SK-N-SH (cell line): Measurements from ENCODE around the gene BMP2K. TPM values are rescaled to one million over a fixed set of nuclear protein-coding genes. Genes with fewer than 3 reads are reported as not detected.

Source experiments
- CTCF ChIA-PET: fragments of 300-600, 350-600 bp; formaldehyde crosslinking; extraction: SDS; loops from one replicate; lab custom pipeline; 2021; lab: Yijun Ruan, JAX
- POLR2A ChIA-PET: fragments of 350-600 bp; sonication (Branson Sonifier 250); formaldehyde crosslinking; extraction: SDS; loops from one replicate; lab custom pipeline; 2020; ENCODE audit warnings: antibody characterized with exemption, inconsistent platforms; lab: Yijun Ruan, JAX
- DNase-seq: peaks from one replicate; pipeline ENCODE4 v3.0.0; 2012
- H2AFZ ChIP-seq: fragments of 200-600 bp; sonication (generic); 2 replicates; pipeline ENCODE4 v1.8.1; 2016; ENCODE audit warnings: antibody characterized with exemption, mild to moderate bottlenecking, low read depth
- H3F3A ChIP-seq: fragments of 200-600 bp; sonication (generic); replicated peaks from 2 replicates; pipeline ENCODE3; 2016; ENCODE audit warnings: antibody characterized with exemption, mild to moderate bottlenecking; ENCODE audit not compliant: insufficient read depth
- H3K27ac ChIP-seq, 2 experiments: fragments of 200-500 bp in 1 of 2; fragments of 200-600 bp in 1 of 2; sonication (Bioruptor generic) in 1 of 2; sonication (generic), shearing (Covaris generic) in 1 of 2; 2 replicates each; pipeline versions ENCODE4 v1.5.1 to v1.6.1; 2014 to 2016; ENCODE audit warnings: low read depth in 2 of 2, inconsistent platforms in 1 of 2, low read length in 1 of 2, mild to moderate bottlenecking in 1 of 2, mixed read lengths in 1 of 2
- H3K27me3 ChIP-seq: fragments of 200-600 bp; sonication (generic), shearing (Covaris generic); 2 replicates; pipeline ENCODE4 v1.6.1; 2016; ENCODE audit warnings: mixed run types; ENCODE audit not compliant: insufficient read depth
- H3K36me3 ChIP-seq, 2 experiments: fragments of 200-500 bp in 1 of 2; fragments of 200-600 bp in 1 of 2; sonication (Bioruptor generic) in 1 of 2; sonication (generic) in 1 of 2; replicated peaks in 1 of 2; 2 replicates each; pipeline versions ENCODE3 to v1.5.1; 2014 to 2016; ENCODE audit warnings: low read length in 1 of 2, mild to moderate bottlenecking in 1 of 2; ENCODE audit not compliant: insufficient read depth in 2 of 2, control insufficient read depth in 1 of 2
- H3K4me1 ChIP-seq, 2 experiments: fragments of 200-500 bp in 1 of 2; fragments of 200-600 bp in 1 of 2; sonication (Bioruptor generic) in 1 of 2; sonication (generic), shearing (Covaris generic) in 1 of 2; 2 replicates each; pipeline versions ENCODE4 v1.5.1 to v1.6.1; 2014 to 2016; ENCODE audit warnings: low read depth in 1 of 2, low read length in 1 of 2, mixed run types in 1 of 2; ENCODE audit not compliant: insufficient read depth in 2 of 2, control insufficient read depth in 1 of 2
- H3K4me2 ChIP-seq: fragments of 200-600 bp; sonication (generic), shearing (Covaris generic); 2 replicates; pipeline ENCODE4 v1.6.1; 2017; ENCODE audit warnings: mixed run types
- H3K4me3 ChIP-seq, 2 experiments: fragments of 200-500 bp in 1 of 2; fragments of 200-600 bp in 1 of 2; sonication (Bioruptor generic) in 1 of 2; sonication (generic), shearing (Covaris generic) in 1 of 2; 2 replicates each; pipeline versions ENCODE4 v1.5.1 to v1.8.1; 2014 to 2016; ENCODE audit warnings: low read depth in 2 of 2, inconsistent platforms in 1 of 2, low read length in 1 of 2, mild to moderate bottlenecking in 1 of 2, mixed read lengths in 1 of 2, moderate library complexity in 1 of 2
- H3K79me2 ChIP-seq: fragments of 200-600 bp; sonication (generic); 2 replicates; pipeline ENCODE4 v1.8.1; 2017; ENCODE audit warnings: mild to moderate bottlenecking; ENCODE audit not compliant: insufficient read depth
- H3K9ac ChIP-seq: fragments of 200-600 bp; sonication (generic); 2 replicates; pipeline ENCODE4 v1.6.1; 2017; ENCODE audit warnings: mixed run types
- H3K9me2 ChIP-seq: fragments of 200-600 bp; sonication (generic); 2 replicates; pipeline ENCODE4 v1.6.1; 2017; ENCODE audit warnings: mixed run types
- H3K9me3 ChIP-seq: fragments of 200-600 bp; sonication (generic); 2 replicates; pipeline ENCODE4 v1.6.1; 2017; ENCODE audit warnings: mixed run types, mild to moderate bottlenecking, moderate library complexity
- H4K20me1 ChIP-seq: fragments of 200-600 bp; sonication (generic); 2 replicates; pipeline ENCODE4 v1.6.1; 2017; ENCODE audit warnings: mild to moderate bottlenecking, mixed run types; ENCODE audit not compliant: insufficient read depth
- FOSL2 ChIP-seq: IDR thresholded peaks from 2 replicates; pipeline ENCODE4 v1.4.0; 2012; ENCODE audit warnings: low read depth, mild to moderate bottlenecking, moderate library complexity, borderline replicate concordance
- FOXJ3 ChIP-seq: sonication (generic); formaldehyde crosslinking; IDR thresholded peaks from 2 replicates; pipeline ENCODE4 v1.5.1; 2020; ENCODE audit warnings: mild to moderate bottlenecking, missing genetic modification reagents
- GABPA ChIP-seq: IDR thresholded peaks from 2 replicates; pipeline ENCODE4 v1.4.0; 2012; ENCODE audit warnings: low read depth, mild to moderate bottlenecking
- MEF2A ChIP-seq: IDR thresholded peaks from 2 replicates; pipeline ENCODE4 v1.4.0; 2012; ENCODE audit warnings: low read depth, borderline replicate concordance
- MXI1 ChIP-seq: IDR thresholded peaks from 2 replicates; pipeline ENCODE4 v1.6.1; 2012; ENCODE audit warnings: mild to moderate bottlenecking, low read depth, low read length, improper control_type of control experiment
- NFIC ChIP-seq: IDR thresholded peaks from 2 replicates; pipeline ENCODE4 v1.4.0; 2012; ENCODE audit warnings: borderline replicate concordance
- RCOR1 ChIP-seq: fragments of 150-350 bp; IDR thresholded peaks from 2 replicates; pipeline ENCODE4 v1.6.1; 2017; ENCODE audit warnings: antibody characterized with exemption, low read length
- RFX5 ChIP-seq: IDR thresholded peaks from 2 replicates; pipeline ENCODE4 v1.6.1; 2012; ENCODE audit warnings: mild to moderate bottlenecking, improper control_type of control experiment, low read length
- SIN3A ChIP-seq: IDR thresholded peaks from 2 replicates; pipeline ENCODE4 v1.6.1; 2012; ENCODE audit warnings: low read depth, mild to moderate bottlenecking, low read length, moderate library complexity, borderline replicate concordance
- TCF12 ChIP-seq: IDR thresholded peaks from 2 replicates; pipeline ENCODE4 v1.4.0; 2012
- YY1 ChIP-seq: IDR thresholded peaks from 2 replicates; pipeline ENCODE4 v1.4.0; 2012; ENCODE audit warnings: low read depth, mild to moderate bottlenecking
- WGBS: methylation state at CpG from one replicate; pipeline ENCODE4 v1.1.6; 2017; ENCODE audit warnings: low lambda C conversion rate; 5-methylcytosine and 5-hydroxymethylcytosine counted together
- polyA plus RNA-seq, 3 experiments: library from polyadenylated mRNA; depleted of rRNA; stranded (reverse); fragments of >200 nt; gene quantifications; 2 replicates each; pipeline ENCODE4 v1.2.3, GENCODE V29; 2012
- TF ChIP-seq, protein P1 (sequence below): IDR thresholded peaks from 2 replicates; pipeline ENCODE4 v1.4.0; 2012; ENCODE audit warnings: low read depth
- TF ChIP-seq, protein P2 (sequence below): fragments of 150-350 bp; IDR thresholded peaks from 2 replicates; pipeline ENCODE4 v1.6.1; 2017; ENCODE audit warnings: antibody characterized with exemption, low read length, low read depth, borderline replicate concordance
- TF ChIP-seq, protein P3 (sequence below): IDR thresholded peaks from 2 replicates; pipeline ENCODE4 v1.4.0; 2012; ENCODE audit warnings: low read depth, borderline replicate concordance
- TF ChIP-seq, protein P4 (sequence below): fragments of 200-600 bp; sonication (generic); IDR thresholded peaks from 2 replicates; pipeline ENCODE4 v1.6.1; 2017; ENCODE audit warnings: antibody characterized with exemption, mild to moderate bottlenecking, moderate library complexity
- TF ChIP-seq, protein P5 (sequence below): IDR thresholded peaks from 2 replicates; pipeline ENCODE4; 2012
- TF ChIP-seq, protein P6 (sequence below): IDR thresholded peaks from 2 replicates; pipeline ENCODE4 v1.6.1; 2012; ENCODE audit warnings: mild to moderate bottlenecking, low read depth, low read length, moderate library complexity

The BMP2K gene
- polyA plus RNA-seq, 1 of the 3 experiments (the other 2 are of a cell fraction) = 7.2 TPM

DNA sequence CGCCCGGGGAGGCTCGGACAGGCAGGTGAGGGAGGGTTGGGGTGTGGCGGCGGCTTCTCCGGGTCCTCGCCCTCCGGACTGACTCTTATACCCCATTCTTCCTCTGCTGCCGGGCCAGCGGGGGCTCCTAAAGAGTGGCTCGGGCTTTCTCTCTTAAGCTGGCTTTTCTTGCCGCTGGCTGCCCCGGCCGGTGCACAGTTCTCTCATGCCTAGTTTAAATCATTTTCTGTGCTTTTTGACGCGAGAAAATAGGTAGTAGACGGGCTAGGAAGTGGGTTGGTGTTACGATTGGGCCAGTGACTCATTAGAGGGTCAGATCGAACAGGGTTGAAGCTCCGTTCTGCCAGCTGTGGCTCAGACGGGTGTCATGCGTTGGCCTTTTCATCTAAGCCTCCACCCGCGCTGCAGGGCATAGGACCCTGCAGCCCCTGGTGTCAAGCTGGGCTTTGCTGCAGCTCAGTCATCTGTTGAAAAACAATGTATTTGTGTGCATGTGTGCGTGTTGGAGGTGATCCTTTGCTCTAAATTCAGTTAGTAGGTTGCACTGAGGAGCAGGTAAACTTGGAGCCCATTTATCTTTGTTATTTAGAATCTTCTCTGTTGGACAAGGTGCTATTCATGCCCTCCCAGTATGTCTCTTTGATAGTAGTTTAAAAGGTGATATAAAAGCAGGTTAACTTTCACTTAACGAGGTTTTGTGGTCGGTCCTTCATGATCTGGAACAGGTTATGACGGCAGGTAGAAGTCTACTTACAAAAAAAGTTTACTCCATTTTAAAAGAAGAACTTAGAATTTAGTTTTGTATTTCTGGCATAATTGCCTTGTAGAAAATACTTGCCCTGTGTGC is 802 bp downstream of the BMP2K start:
- 5% methylated on average over 18 of the region's 28 CpGs for WGBS
- Histone ChIP-seq H3K79me2 (peaks cover 53% of the 10 kb centered on the region), H3K36me3 (no peaks in the 10 kb centered on the region), H3K9ac (peak overlapping the region; percentile 94), H3K27me3 (no peaks in the 10 kb centered on the region), H3K9me2 (no peaks in the 10 kb centered on the region), H4K20me1 (peaks cover 31% of the 10 kb centered on the region), H2AFZ (peak overlapping the region; percentile 56), H3K4me1 (peaks cover 10% of the 10 kb centered on the region in 2 experiments; a peak in 2 of 4 replicates), H3K4me3 (peak overlapping the region; percentile 71 to 95), H3K27ac (peak overlapping the region; percentile 41 to 75; a peak in 3 of 4 replicates), H3K9me3 (no peaks in the 10 kb centered on the region), H3K4me2 (peak overlapping the region; percentile 77), H3F3A (no peaks in the 10 kb centered on the region)
- DNase-seq = peak; percentile 54
- POLR2A ChIA-PET = interaction anchor here (0.5 to 1.1 kb wide), 2 partner anchors 123 to 957 kb away, joined by 3 read pairs; no protein-coding TSS in a partner anchor
- TF ChIP-seq, protein P1, sequence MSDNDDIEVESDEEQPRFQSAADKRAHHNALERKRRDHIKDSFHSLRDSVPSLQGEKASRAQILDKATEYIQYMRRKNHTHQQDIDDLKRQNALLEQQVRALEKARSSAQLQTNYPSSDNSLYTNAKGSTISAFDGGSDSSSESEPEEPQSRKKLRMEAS = 0 out of 2 replicates have a peak, but pooled peaks have one; percentile 18
- TF ChIP-seq SIN3A (0 out of 2 replicates have a peak, but pooled peaks have one; percentile 66), GABPA (no peak), MXI1 (no peak; the same call in 1 of the 2 replicates), RCOR1 (no peak), RFX5 (no peak), MEF2A (no peak), NFIC (no peak), YY1 (no peak), TCF12 (no peak; the same call in 1 of the 2 replicates), FOSL2 (peak; percentile 39; the same call in 1 of the 2 replicates), FOXJ3 (CRISPR knock-in tag) (no peak)
- TF ChIP-seq, protein P2, sequence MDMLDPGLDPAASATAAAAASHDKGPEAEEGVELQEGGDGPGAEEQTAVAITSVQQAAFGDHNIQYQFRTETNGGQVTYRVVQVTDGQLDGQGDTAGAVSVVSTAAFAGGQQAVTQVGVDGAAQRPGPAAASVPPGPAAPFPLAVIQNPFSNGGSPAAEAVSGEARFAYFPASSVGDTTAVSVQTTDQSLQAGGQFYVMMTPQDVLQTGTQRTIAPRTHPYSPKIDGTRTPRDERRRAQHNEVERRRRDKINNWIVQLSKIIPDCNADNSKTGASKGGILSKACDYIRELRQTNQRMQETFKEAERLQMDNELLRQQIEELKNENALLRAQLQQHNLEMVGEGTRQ = no peak
- TF ChIP-seq, protein P3, sequence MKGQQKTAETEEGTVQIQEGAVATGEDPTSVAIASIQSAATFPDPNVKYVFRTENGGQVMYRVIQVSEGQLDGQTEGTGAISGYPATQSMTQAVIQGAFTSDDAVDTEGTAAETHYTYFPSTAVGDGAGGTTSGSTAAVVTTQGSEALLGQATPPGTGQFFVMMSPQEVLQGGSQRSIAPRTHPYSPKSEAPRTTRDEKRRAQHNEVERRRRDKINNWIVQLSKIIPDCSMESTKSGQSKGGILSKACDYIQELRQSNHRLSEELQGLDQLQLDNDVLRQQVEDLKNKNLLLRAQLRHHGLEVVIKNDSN = no peak
- TF ChIP-seq, protein P4, sequence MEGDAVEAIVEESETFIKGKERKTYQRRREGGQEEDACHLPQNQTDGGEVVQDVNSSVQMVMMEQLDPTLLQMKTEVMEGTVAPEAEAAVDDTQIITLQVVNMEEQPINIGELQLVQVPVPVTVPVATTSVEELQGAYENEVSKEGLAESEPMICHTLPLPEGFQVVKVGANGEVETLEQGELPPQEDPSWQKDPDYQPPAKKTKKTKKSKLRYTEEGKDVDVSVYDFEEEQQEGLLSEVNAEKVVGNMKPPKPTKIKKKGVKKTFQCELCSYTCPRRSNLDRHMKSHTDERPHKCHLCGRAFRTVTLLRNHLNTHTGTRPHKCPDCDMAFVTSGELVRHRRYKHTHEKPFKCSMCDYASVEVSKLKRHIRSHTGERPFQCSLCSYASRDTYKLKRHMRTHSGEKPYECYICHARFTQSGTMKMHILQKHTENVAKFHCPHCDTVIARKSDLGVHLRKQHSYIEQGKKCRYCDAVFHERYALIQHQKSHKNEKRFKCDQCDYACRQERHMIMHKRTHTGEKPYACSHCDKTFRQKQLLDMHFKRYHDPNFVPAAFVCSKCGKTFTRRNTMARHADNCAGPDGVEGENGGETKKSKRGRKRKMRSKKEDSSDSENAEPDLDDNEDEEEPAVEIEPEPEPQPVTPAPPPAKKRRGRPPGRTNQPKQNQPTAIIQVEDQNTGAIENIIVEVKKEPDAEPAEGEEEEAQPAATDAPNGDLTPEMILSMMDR = no peak
- TF ChIP-seq, protein P5, sequence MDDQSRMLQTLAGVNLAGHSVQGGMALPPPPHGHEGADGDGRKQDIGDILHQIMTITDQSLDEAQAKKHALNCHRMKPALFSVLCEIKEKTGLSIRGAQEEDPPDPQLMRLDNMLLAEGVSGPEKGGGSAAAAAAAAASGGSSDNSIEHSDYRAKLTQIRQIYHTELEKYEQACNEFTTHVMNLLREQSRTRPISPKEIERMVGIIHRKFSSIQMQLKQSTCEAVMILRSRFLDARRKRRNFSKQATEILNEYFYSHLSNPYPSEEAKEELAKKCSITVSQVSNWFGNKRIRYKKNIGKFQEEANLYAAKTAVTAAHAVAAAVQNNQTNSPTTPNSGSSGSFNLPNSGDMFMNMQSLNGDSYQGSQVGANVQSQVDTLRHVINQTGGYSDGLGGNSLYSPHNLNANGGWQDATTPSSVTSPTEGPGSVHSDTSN = no peak
- TF ChIP-seq, protein P6, sequence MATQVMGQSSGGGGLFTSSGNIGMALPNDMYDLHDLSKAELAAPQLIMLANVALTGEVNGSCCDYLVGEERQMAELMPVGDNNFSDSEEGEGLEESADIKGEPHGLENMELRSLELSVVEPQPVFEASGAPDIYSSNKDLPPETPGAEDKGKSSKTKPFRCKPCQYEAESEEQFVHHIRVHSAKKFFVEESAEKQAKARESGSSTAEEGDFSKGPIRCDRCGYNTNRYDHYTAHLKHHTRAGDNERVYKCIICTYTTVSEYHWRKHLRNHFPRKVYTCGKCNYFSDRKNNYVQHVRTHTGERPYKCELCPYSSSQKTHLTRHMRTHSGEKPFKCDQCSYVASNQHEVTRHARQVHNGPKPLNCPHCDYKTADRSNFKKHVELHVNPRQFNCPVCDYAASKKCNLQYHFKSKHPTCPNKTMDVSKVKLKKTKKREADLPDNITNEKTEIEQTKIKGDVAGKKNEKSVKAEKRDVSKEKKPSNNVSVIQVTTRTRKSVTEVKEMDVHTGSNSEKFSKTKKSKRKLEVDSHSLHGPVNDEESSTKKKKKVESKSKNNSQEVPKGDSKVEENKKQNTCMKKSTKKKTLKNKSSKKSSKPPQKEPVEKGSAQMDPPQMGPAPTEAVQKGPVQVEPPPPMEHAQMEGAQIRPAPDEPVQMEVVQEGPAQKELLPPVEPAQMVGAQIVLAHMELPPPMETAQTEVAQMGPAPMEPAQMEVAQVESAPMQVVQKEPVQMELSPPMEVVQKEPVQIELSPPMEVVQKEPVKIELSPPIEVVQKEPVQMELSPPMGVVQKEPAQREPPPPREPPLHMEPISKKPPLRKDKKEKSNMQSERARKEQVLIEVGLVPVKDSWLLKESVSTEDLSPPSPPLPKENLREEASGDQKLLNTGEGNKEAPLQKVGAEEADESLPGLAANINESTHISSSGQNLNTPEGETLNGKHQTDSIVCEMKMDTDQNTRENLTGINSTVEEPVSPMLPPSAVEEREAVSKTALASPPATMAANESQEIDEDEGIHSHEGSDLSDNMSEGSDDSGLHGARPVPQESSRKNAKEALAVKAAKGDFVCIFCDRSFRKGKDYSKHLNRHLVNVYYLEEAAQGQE = no peak
- CTCF ChIA-PET = interaction anchor here (1.0 to 2.1 kb wide), 5 partner anchors 11 to 164 kb away, joined by 3 to 5 read pairs (median 3); no protein-coding TSS in a partner anchor
